H9 (cell line): ENCODE results near the gene USP3. TPM values are rescaled to one million over a fixed set of nuclear protein-coding genes. Genes with fewer than 3 reads are reported as not detected.

Experiments used
- DNase-seq: peaks from one replicate; pipeline ENCODE4 v3.0.0-alpha.2; 2017
- H2AFZ ChIP-seq: one replicate; pipeline ENCODE4 v1.6.1; 2013; ENCODE audit warnings: mild to moderate bottlenecking, low read length, control low read depth, moderate library complexity
- H2AK5ac ChIP-seq: 2 replicates; pipeline ENCODE4 v1.6.1; 2013; ENCODE audit warnings: low read length, control low read depth, mixed read lengths; ENCODE audit not compliant: insufficient read length
- H2BK120ac ChIP-seq: one replicate; pipeline ENCODE4 v1.6.1; 2013; ENCODE audit warnings: low read depth, mild to moderate bottlenecking, low read length, control low read depth, inconsistent platforms; ENCODE audit not compliant: poor library complexity, severe bottlenecking
- H2BK12ac ChIP-seq: 2 replicates; pipeline ENCODE4 v1.6.1; 2013; ENCODE audit warnings: low read length, control low read depth, mixed read lengths, low read depth; ENCODE audit not compliant: insufficient read length
- H2BK15ac ChIP-seq: 2 replicates; pipeline ENCODE4 v1.6.1; 2013; ENCODE audit warnings: low read depth, low read length, control low read depth
- H2BK20ac ChIP-seq: one replicate; pipeline ENCODE4 v1.6.1; 2013; ENCODE audit warnings: low read depth, mild to moderate bottlenecking, low read length, control low read depth, inconsistent platforms; ENCODE audit not compliant: poor library complexity, severe bottlenecking
- H2BK5ac ChIP-seq: 2 replicates; pipeline ENCODE4 v1.6.1; 2013; ENCODE audit warnings: low read length, control low read depth, mixed read lengths; ENCODE audit not compliant: insufficient read length
- H3K14ac ChIP-seq: 2 replicates; pipeline ENCODE4 v1.6.1; 2013; ENCODE audit warnings: low read length, control low read depth; ENCODE audit not compliant: insufficient read depth
- H3K18ac ChIP-seq: 2 replicates; pipeline ENCODE4 v1.6.1; 2013; ENCODE audit warnings: low read depth, mild to moderate bottlenecking, mixed read lengths, low read length, control low read depth; ENCODE audit not compliant: insufficient read length
- H3K23ac ChIP-seq: 2 replicates; pipeline ENCODE4 v1.6.1; 2013; ENCODE audit warnings: low read length, control low read depth, mixed read lengths, low read depth; ENCODE audit not compliant: insufficient read length
- H3K23me2 ChIP-seq: 2 replicates; pipeline ENCODE4 v1.6.1; 2013; ENCODE audit warnings: low read depth, mild to moderate bottlenecking, mixed read lengths, low read length, control low read depth; ENCODE audit not compliant: insufficient read length, poor library complexity, severe bottlenecking
- H3K27ac ChIP-seq: 2 replicates; pipeline ENCODE4 v1.5.1; 2013; ENCODE audit warnings: low read length, control low read depth, mixed read lengths, low read depth; ENCODE audit not compliant: insufficient read length
- H3K27me3 ChIP-seq: 2 replicates; pipeline ENCODE4 v1.6.1; 2013; ENCODE audit warnings: low read length, control low read depth, inconsistent platforms; ENCODE audit not compliant: insufficient read depth
- H3K4ac ChIP-seq: 2 replicates; pipeline ENCODE4 v1.6.1; 2013; ENCODE audit warnings: low read depth, mild to moderate bottlenecking, control low read depth, inconsistent platforms, low read length, moderate library complexity
- H3K4me1 ChIP-seq: 2 replicates; pipeline ENCODE4 v1.6.1; 2013; ENCODE audit warnings: low read length, control low read depth, inconsistent platforms; ENCODE audit not compliant: insufficient read depth
- H3K4me2 ChIP-seq: 2 replicates; pipeline ENCODE4 v1.6.1; 2013; ENCODE audit warnings: low read length, control low read depth, mixed read lengths; ENCODE audit not compliant: insufficient read length, insufficient read depth
- H3K56ac ChIP-seq: 2 replicates; pipeline ENCODE4 v1.6.1; 2013; ENCODE audit warnings: low read depth, mild to moderate bottlenecking, mixed read lengths, low read length, control low read depth; ENCODE audit not compliant: insufficient read length
- H3K79me1 ChIP-seq: 2 replicates; pipeline ENCODE4 v1.6.1; 2013; ENCODE audit warnings: low read depth, mild to moderate bottlenecking, moderate library complexity, low read length, control low read depth, inconsistent platforms; ENCODE audit not compliant: insufficient read depth, poor library complexity, severe bottlenecking
- H3K79me2 ChIP-seq: 2 replicates; pipeline ENCODE4 v1.6.1; 2013; ENCODE audit warnings: low read length, control low read depth, inconsistent platforms; ENCODE audit not compliant: insufficient read depth
- H3K9ac ChIP-seq: 2 replicates; pipeline ENCODE4 v1.6.1; 2013; ENCODE audit warnings: low read length, control low read depth, mixed read lengths; ENCODE audit not compliant: insufficient read length; ENCODE audit errors: extremely low read depth
- H3K9me3 ChIP-seq: one replicate; pipeline ENCODE4 v1.6.1; 2013; ENCODE audit warnings: low read depth, low read length, inconsistent platforms; ENCODE audit not compliant: control insufficient read depth
- H3T11ph ChIP-seq: one replicate; pipeline ENCODE4 v1.6.1; 2013; ENCODE audit warnings: mild to moderate bottlenecking, low read length, control low read depth, inconsistent platforms
- H4K20me1 ChIP-seq: one replicate; pipeline ENCODE4 v1.6.1; 2013; ENCODE audit not compliant: control insufficient read depth, insufficient read length, insufficient read depth
- H4K5ac ChIP-seq: 2 replicates; pipeline ENCODE4 v1.6.1; 2013; ENCODE audit warnings: low read depth, mild to moderate bottlenecking, mixed read lengths, low read length, control low read depth; ENCODE audit not compliant: insufficient read length
- H4K8ac ChIP-seq: replicated peaks from 2 replicates; pipeline ENCODE4 v1.6.1; 2013; ENCODE audit warnings: low read length, control low read depth, mixed read lengths, low read depth; ENCODE audit not compliant: insufficient read length
- H4K91ac ChIP-seq: 2 replicates; pipeline ENCODE4 v1.6.1; 2013; ENCODE audit warnings: low read depth, mild to moderate bottlenecking, moderate library complexity, mixed read lengths, low read length, control low read depth; ENCODE audit not compliant: insufficient read length
- H3K27ac Mint-ChIP-seq, 3 experiments: 2 replicates in 2 of 3; 3 replicates in 1 of 3; pipeline ENCODE4 v1.8.0; 2020 to 2021; ENCODE audit warnings: mixed read lengths in 3 of 3, mild to moderate bottlenecking in 1 of 3, moderate library complexity in 1 of 3
- H3K27me3 Mint-ChIP-seq: 2 replicates; pipeline ENCODE4 v1.8.0; 2021; ENCODE audit warnings: low read depth, mild to moderate bottlenecking, moderate library complexity, mixed read lengths
- H3K36me3 Mint-ChIP-seq, 3 experiments: 2 replicates in 2 of 3; 3 replicates in 1 of 3; pipeline ENCODE4 v1.8.0; 2020 to 2021; ENCODE audit warnings: low read depth in 3 of 3, mixed read lengths in 3 of 3; ENCODE audit not compliant: insufficient read depth in 1 of 3
- H3K4me1 Mint-ChIP-seq, 2 experiments: 2 replicates each; pipeline ENCODE4 v1.8.0; 2020; ENCODE audit warnings: mixed read lengths in 2 of 2
- H3K4me3 Mint-ChIP-seq, 2 experiments: 2 replicates in 1 of 2; 3 replicates in 1 of 2; pipeline ENCODE4 v1.8.0; 2020 to 2021; ENCODE audit warnings: mild to moderate bottlenecking in 2 of 2, mixed read lengths in 2 of 2, moderate library complexity in 1 of 2
- H3K9me3 Mint-ChIP-seq, 2 experiments: 2 replicates in 1 of 2; 3 replicates in 1 of 2; pipeline ENCODE4 v1.8.0; 2020; ENCODE audit warnings: mild to moderate bottlenecking in 2 of 2, mixed read lengths in 2 of 2, moderate library complexity in 1 of 2
- WGBS: extraction: QIAGEN DNeasy Blood & Tissue Kit; methylation state at CpG from one replicate; pipeline ENCODE4 v1.1.7; 2013; ENCODE audit warnings: missing lambda C conversion rate, low lambda C conversion rate, mixed read lengths; ENCODE audit not compliant: insufficient read length; ENCODE audit errors: extremely low coverage; 5-methylcytosine and 5-hydroxymethylcytosine counted together
- total RNA-seq: library from RNA; stranded (reverse); gene quantifications from 2 replicates; pipeline ENCODE4 v1.2.1, GENCODE V29; 2021
- TF ChIP-seq, protein P1 (sequence below): fragments of 200-600 bp; sonication (generic); conservative IDR thresholded peaks from 3 replicates; pipeline ENCODE4 v1.8.0; 2021; ENCODE audit warnings: antibody characterized with exemption, mild to moderate bottlenecking

USP3 gene
- total RNA-seq, 1 experiment from 2014 or later: 14.2 TPM

DNA sequence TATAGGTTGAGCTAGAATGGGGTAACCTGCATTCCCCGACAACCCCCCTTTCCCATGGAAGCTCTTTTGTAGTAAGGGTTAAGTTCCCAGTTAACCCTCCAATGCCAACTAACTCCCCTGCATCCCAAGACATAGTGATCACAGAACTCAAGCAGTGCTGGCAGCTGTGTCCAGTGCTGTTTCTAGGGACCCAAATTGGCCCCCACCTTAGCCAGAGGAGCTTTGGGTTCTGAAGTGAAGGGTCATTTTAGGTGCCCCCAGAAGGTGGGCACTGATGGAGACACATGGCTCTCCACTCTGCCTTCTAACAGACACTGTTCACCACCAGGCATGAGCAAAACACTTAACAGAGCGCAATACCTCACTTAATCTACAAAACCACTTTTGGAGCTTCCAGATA is 99.9 kb downstream of the USP3 start:
- no peak for DNase-seq
- TF ChIP-seq, protein P1, sequence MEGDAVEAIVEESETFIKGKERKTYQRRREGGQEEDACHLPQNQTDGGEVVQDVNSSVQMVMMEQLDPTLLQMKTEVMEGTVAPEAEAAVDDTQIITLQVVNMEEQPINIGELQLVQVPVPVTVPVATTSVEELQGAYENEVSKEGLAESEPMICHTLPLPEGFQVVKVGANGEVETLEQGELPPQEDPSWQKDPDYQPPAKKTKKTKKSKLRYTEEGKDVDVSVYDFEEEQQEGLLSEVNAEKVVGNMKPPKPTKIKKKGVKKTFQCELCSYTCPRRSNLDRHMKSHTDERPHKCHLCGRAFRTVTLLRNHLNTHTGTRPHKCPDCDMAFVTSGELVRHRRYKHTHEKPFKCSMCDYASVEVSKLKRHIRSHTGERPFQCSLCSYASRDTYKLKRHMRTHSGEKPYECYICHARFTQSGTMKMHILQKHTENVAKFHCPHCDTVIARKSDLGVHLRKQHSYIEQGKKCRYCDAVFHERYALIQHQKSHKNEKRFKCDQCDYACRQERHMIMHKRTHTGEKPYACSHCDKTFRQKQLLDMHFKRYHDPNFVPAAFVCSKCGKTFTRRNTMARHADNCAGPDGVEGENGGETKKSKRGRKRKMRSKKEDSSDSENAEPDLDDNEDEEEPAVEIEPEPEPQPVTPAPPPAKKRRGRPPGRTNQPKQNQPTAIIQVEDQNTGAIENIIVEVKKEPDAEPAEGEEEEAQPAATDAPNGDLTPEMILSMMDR: no peak

More for the DNA sequence above, 99.9 kb downstream of the USP3 start:
- Mint-ChIP-seq H3K4me3 (no peak overlapping the region), H3K36me3 (peaks cover 3 to 21% (median 5%) of the 10 kb centered on the region in 3 experiments; a peak in 5 of 7 replicates), H3K4me1 (peaks cover 16 to 18% of the 10 kb centered on the region in 2 experiments), H3K9me3 (no peaks in the 10 kb centered on the region), H3K27ac (no peak overlapping the region), H3K27me3 (peaks cover 31% of the 10 kb centered on the region)
- Histone ChIP-seq H3K27me3 (peaks cover 3% of the 10 kb centered on the region; the same call in 1 of the 2 replicates), H4K5ac (no peak overlapping the region), H3K4me1 (no peaks in the 10 kb centered on the region), H2BK120ac (no peak overlapping the region), H3K4me2 (no peak overlapping the region), H2AK5ac (no peak overlapping the region), H3K9ac (no peak overlapping the region), H3K23me2 (peaks cover 11% of the 10 kb centered on the region), H4K8ac (no peak overlapping the region), H2AFZ (no peak overlapping the region), H3K56ac (no peak overlapping the region), H3K27ac (no peak overlapping the region), H2BK5ac (no peak overlapping the region), H3K79me1 (no peaks in the 10 kb centered on the region), H3K23ac (no peak overlapping the region), H3K9me3 (no peaks in the 10 kb centered on the region), H4K91ac (no peak overlapping the region), H3T11ph (no peak overlapping the region), H3K18ac (no peak overlapping the region), H2BK12ac (no peak overlapping the region), H2BK20ac (no peak overlapping the region), H2BK15ac (no peak overlapping the region), H3K79me2 (no peaks in the 10 kb centered on the region), H4K20me1 (no peaks in the 10 kb centered on the region), H3K14ac (no peak overlapping the region), H3K4ac (no peak overlapping the region)
- WGBS: no CpG with 5 or more reads among the region's 2 CpGs
